ENCODE results near the gene TSSK3. TPM values are rescaled to one million over a fixed set of nuclear protein-coding genes. Genes with fewer than 3 reads are reported as not detected.

TSSK3 gene
- total RNA-seq, 1 experiment from 2014 or later: 1.6 TPM

- Histone ChIP-seq H2AK5ac (ENCODE audit: insufficient read length, low read length) (no peak overlapping the region), H3K79me2 (ENCODE audit: insufficient read depth, low read length) (peaks cover 4% of the 10 kb centered on the region; the same call in 1 of the 2 replicates), H3K79me1 (ENCODE audit: insufficient read depth, low read depth, low read length, poor library complexity, severe bottlenecking) (no peaks in the 10 kb centered on the region), H3K4me1 (ENCODE audit: insufficient read depth, low read length) (no peaks in the 10 kb centered on the region), H2BK5ac (ENCODE audit: insufficient read length, low read length) (no peak overlapping the region), H3K9me3 (ENCODE audit: control insufficient read depth, low read depth, low read length) (no peaks in the 10 kb centered on the region), H4K20me1 (ENCODE audit: control insufficient read depth, insufficient read depth, insufficient read length) (no peaks in the 10 kb centered on the region), H3K4me2 (ENCODE audit: insufficient read depth, insufficient read length, low read length) (no peak overlapping the region), H2BK12ac (ENCODE audit: insufficient read length, low read depth, low read length) (no peak overlapping the region), H4K8ac (replicated peaks; ENCODE audit: insufficient read length, low read depth, low read length) (no peak overlapping the region), H2AFZ (ENCODE audit: low read length) (no peak overlapping the region), H2BK120ac (ENCODE audit: low read depth, low read length, poor library complexity, severe bottlenecking) (no peak overlapping the region), H3K4ac (ENCODE audit: low read depth, low read length) (no peak overlapping the region), H3K23me2 (ENCODE audit: insufficient read length, low read depth, low read length, poor library complexity, severe bottlenecking) (peaks cover 9% of the 10 kb centered on the region), H3K27ac (ENCODE audit: insufficient read length, low read depth, low read length) (no peak overlapping the region), H3K56ac (ENCODE audit: insufficient read length, low read depth, low read length) (no peak overlapping the region), H3K18ac (ENCODE audit: insufficient read length, low read depth, low read length) (no peak overlapping the region), H2BK15ac (ENCODE audit: low read depth, low read length) (no peak overlapping the region), H3T11ph (ENCODE audit: low read length) (no peak overlapping the region), H3K9ac (ENCODE audit: extremely low read depth, insufficient read length, low read length) (no peak overlapping the region), H3K14ac (ENCODE audit: insufficient read depth, low read length) (no peak overlapping the region), H4K91ac (ENCODE audit: insufficient read length, low read depth, low read length) (no peak overlapping the region), H4K5ac (ENCODE audit: insufficient read length, low read depth, low read length) (no peak overlapping the region), H2BK20ac (ENCODE audit: low read depth, low read length, poor library complexity, severe bottlenecking) (no peak overlapping the region), H3K23ac (ENCODE audit: insufficient read length, low read depth, low read length) (no peak overlapping the region), H3K27me3 (ENCODE audit: insufficient read depth, low read length) (peaks cover 2% of the 10 kb centered on the region; the same call in 1 of the 2 replicates)
- peaks cover 34% of the 10 kb centered on the region for H3K27me3 Mint-ChIP-seq (ENCODE audit: low read depth)
- no peak for TF ChIP-seq CTCF (conservative IDR thresholded peaks at IDR 0.05)
- no CpG with 5 or more reads among the region's 5 CpGs for WGBS (ENCODE audit: extremely low coverage, insufficient read length, low lambda C conversion rate)
- H3K4me1 Mint-ChIP-seq: peaks cover 20 to 31% of the 10 kb centered on the region in 2 experiments
- DNase-seq: no peak
- H3K27ac Mint-ChIP-seq: no peak overlapping the region
- no peaks in the 10 kb centered on the region for H3K9me3 Mint-ChIP-seq
- peaks cover 4 to 7% (median 6%) of the 10 kb centered on the region in 3 experiments; a peak in 6 of 7 replicates for H3K36me3 Mint-ChIP-seq (ENCODE audit: insufficient read depth in 1 of 3, low read depth in 3 of 3)
- H3K4me3 Mint-ChIP-seq: no peak overlapping the region; a peak in 1 of 5 replicates
These were observed 22.9 kb upstream of the TSSK3 start for GRCh38 chr1:32339363-32339978.

All from H9 (cell line).